GM18502 (cell line): ENCODE data around the gene RAB12.
"Not testable (repeated sequence)": the region's sequence is repeated elsewhere in the genome, so short reads cannot be mapped to it uniquely, and the experiment has no call there.

ENCODE experiments used
- ATAC-seq: cut with Tn5 transposase; IDR thresholded peaks from one replicate; pipeline ENCODE4 v1.9.1; 2021; ENCODE audit warnings: mild to moderate bottlenecking; ENCODE audit not compliant: unreplicated experiment, poor library complexity

The RAB12 gene

DNA sequence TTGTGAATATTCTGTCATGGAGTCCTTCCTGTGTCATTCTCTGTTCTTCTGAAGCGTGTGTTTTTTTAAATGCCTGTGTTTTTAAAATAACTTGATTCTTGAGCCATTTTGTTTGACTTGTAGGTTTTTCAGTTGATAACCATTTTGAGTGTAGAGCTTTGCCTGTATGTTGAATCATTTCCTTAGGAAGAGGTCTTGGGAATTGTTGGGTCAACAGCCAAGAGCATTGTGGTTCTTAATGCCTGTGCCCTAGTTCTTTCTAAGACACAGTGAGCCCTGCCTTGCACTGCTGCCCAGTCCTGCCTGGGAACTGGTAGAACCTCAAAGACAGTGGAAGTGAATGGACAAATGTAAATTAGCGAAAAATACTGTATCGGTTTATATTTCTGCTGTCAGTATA lies 25.9 kb downstream of the RAB12 start:
- no peak for ATAC-seq

DNA sequence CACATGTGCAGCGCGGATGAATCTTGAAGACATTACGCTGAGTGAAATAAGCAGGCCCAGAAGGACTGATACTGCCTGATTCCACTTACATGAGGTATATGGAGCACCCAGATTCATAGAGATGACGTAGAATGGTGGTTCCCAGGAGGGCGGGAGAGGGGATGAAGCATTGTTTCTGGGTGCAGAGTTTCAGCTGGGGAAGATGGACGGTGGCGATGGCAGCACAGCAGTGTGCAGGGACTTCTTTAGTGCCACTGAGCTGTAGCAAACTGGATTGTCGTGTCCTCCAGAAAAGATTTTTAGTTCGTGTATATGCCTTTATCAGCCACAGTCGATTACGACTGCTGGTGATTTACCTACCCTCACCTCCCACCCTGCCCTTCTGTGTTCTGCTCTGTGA lies 30.5 kb downstream of the RAB12 start:
- no peak for ATAC-seq

DNA sequence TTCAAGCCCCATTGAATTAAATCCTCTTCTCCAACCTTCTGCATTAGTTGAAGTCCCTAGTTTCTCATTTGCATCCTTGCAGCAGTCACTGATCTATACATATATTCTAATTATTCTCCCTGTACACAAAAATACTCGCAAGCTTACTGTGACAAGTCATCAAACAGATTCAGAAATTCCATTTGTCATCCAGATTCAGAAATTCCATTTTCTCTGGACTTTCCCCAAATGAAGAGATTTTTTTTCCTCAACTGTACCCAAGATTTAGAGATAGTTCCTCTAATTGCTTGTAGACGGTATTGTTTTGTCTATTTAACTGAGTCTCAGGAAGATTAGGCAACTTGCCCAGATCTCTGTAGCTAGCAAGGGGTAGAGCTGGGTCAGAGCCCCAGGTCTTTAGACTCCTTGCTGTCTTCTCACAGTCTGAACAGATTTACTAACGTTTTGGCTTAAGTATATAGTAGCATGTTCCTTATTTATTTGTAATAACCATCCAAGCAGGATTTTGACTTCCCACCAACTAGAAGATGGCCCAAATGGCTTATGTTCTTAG lies 34.2 kb downstream of the RAB12 start:
- ATAC-seq, result no peak

DNA sequence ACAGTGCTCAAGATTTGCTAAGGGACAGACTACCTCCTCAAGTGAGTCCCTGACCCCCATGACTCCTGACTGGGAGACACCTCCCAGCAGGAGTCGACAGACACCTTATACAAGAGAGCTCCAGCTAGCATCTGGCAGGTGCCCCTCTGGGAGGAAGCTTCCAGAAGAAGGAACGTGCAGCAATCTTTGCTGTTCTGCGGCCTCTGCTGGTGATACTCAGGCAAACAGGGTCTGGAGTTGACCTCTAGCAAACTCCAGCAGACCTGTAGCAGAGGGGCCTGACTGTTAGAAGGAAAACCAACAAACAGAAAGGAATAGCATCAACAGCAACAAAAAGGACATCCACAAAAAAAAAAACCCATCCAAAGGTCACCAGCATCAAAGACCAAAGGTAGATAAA lies 38.1 kb downstream of the RAB12 start:
- ATAC-seq, result not testable (repeated sequence)

DNA sequence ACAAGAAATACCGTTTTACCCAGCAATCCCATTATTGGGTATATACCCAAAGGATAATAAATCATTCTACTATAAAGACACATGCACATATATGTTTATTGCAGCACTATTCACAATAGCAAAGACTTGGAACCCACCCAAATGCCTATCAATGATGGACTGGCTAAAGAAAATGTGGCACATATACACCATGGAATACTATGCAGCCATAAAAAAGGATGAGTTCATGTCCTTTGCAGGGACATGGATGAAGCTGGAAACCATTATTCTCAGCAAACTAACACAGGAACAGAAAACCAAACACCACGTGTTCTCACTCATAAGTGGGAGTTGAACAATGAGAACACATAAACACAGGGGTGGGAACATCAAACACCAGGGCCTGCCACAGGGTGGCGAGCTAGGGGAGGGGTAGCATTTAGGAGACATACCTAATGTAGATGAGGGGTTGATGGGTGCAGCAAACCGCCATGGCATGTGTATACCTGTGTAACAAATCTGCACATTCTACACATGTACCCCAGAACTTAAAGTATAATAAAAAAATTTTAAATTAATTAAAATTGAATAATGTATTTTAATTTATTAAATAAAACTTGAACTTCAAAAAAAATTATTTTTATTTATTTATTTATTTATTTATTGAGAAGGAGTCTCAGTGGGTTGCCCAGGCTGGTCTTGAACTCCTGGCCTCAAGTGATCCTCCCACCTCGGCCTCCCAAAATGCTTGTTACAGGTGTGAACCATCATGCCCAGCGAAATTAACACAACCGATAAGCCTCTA lies 42.4 kb downstream of the RAB12 start:
- ATAC-seq, result not testable (repeated sequence)

DNA sequence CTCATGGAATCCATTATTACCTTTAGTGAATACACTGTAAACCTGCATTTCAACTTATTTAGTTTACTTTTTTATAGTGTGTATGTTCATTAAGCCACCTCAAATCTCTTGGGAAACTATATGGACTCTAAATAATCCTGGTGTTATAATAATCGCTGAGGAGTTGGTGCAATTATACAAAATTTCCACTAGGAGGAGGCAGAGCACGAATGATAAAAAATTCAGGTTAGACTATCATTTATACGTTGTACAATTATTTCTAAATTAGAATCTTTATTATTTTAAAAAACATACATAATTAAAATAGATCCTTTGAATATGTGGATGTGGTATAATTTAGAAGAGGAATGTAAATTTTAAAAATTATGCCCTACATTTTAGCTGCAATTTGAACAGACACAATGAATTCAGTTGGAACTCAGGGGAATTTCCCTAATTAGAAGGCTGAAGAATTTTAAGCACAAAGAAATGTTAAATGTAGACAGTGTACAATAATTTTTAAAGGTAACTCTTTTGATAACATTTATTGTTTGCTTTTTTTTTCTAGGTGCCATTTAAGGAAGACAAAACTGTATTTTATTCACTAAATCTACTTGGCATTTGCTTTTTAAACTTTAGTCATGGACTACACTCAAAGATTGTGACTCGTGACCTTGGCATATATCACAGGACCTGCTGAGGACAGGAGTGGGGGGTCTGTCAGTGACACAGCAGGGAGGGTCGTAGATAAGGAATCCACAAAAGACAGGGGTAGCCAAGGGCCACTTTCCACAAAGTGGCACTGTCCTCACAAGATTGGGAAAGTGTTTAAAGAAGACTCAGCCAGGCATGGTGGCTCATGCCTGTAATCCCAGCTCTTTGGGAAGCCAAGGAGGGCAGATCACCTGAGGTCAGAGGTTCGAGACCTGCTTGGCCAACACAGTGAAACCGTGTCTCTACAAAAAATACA lies 45.5 kb downstream of the RAB12 start:
- ATAC-seq, result no peak

DNA sequence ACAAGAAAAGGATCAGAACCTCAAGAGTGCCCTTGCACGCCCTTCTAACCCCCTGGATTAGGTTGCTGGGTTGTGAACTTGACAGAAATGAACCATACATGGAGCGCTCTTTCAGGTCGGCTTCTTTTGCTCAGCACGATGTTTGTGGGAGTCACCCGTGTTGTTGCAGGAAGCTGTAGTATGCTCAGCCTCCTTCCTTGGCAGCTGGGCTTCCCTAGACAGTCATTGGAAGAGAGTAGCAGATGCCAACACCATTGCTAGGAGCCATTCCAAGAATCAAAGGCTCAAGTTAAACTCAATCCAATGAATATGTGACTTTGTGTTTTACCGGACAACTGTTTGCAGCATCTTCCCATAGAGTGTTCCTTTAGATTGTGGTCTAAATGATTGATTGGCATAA lies 47.0 kb downstream of the RAB12 start:
- no peak for ATAC-seq

DNA sequence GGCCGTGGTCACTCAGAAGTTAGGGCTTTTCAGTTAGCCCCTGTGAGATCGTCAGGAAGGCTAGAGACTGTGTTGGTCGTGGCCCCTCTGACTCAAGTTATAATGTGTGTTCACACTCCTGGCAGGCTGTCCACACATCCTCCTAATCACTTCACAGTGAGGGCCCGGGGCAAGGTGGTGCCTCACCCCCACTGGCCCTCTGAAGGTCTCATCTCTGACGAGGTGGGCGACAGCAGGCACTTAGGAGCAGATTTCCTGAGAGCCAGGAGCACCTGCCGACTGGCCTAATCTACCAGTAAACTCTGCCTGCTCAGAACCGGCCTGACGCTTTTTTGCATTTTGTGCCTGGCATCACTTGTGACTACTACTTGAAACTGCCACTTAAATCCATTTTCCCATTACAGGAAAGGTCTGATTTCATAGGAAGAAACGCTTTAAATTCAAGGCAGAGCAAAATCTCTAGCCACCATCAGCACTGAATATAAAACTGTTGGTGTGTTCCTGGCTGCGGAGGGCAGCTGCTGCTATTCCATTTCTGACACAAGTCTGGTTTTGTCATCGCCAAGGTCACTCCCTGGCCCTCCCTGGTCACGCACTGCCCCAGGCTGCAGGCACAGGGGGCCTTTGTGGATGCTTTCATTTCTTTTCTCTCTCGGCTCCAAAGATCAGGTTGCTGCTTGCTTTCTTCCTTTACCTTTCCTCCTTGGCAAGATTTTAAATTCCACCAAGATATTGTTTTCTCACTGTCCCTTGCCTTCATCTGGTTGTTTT lies 48.0 kb downstream of the RAB12 start:
- no peak for ATAC-seq

DNA sequence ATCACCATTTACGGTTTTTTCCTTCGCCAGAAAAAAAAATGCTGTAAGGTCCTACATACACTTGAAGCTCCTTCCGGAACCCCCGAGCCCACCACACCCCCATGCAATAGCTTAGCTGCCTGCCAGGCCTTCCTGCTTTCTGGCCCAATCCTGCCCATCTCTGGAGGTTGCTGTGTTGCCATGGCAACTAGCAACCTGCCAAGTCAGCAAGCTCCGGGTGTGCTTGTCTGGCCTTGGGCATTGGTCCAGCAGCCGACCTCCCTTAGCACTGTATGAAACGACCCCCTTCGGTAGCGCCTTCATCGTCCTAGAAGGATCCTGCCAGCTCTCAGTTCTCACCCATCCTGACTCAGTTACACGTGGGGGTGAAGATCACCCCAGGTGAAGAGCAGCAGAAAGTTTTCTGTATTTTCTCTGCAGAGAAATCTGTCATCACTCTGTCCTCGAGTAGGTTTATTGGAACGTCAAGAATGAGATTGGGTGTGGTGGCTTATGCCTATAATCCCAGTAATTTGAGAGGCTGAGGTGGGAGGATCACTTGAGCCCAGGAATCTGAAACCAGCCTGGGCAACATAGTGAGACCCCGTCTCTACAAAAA lies 48.7 kb downstream of the RAB12 start:
- no peak for ATAC-seq

DNA sequence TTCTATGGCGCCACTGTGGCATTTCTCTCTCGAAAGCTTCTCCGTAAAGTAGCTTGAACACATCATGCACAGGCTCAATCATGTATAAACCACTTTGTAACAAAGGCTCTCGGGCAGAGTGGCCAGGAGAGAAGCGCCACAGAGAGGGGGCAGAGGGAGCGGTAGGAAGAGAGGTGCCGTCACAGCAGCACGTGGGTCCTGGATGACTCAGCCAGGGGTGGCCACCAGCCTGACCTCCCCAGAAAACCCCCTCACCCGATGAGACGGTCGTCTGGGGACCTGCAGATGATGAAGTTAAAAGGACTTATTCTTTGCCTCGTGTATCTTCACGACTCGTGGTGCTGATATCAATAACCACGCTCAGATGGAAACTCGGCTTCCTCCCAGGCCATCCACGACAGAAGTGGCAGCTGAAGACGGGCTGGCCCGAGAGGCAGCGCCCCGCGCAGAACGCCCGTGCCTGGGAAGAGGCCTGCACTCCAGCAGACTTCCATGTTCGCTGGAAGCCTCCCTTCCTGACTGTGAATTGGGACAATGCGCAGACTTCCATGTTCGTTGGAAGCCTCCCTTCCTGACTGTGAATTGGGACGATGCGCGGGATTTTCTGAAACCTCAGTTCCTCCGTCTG lies 49.7 kb downstream of the RAB12 start:
- ATAC-seq, result no peak

DNA sequence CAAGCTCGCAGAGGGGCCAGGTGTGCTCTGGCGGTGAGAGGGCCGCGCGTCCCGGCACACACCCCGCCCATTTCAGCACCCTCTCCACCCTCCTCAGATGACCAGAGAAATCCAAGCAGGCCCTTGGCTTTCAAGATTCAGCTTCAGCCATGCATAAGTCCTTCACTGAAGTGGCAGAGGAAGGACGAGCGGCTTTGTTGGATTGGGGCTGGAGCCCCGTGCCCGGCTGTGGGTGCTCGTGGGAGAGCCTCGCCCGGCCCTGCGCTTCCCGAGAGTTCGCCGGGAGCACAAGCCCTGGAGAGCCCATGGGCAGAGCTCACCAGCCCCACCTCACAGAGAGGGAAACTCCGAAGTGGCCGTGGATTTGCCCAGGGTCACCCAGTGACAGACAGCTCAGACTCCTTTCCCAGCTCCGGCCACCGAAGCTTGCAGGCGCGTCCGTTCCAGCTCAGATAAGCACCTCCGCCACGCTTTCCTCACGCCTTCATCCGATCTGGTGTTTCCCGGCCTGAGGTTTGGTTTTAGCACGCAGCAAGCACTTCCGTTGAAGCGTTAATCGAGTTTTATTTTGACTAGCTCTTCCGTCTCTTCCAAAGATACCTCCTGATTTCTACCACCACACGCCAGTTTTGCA lies 50.5 kb downstream of the RAB12 start:
- no peak for ATAC-seq

DNA sequence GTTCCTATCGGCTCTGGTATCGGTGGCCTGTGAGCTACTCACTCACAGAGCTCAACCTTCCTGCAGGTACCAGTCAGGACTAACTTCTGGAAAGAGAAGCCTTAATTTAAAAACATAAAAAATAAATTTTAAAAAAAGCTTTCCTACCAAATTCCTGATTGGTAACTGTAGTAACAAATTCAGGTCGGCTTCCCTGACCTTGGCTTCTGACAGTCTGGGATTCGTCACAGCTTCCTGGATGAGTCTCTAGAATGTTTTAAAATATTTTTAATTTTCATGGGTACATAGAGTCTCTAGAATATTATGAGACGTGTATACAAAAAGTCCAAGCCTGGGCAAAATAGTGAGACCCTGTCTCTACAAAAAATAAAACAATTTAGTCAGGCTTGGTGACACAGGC lies 51.1 kb downstream of the RAB12 start:
- ATAC-seq, result no peak

DNA sequence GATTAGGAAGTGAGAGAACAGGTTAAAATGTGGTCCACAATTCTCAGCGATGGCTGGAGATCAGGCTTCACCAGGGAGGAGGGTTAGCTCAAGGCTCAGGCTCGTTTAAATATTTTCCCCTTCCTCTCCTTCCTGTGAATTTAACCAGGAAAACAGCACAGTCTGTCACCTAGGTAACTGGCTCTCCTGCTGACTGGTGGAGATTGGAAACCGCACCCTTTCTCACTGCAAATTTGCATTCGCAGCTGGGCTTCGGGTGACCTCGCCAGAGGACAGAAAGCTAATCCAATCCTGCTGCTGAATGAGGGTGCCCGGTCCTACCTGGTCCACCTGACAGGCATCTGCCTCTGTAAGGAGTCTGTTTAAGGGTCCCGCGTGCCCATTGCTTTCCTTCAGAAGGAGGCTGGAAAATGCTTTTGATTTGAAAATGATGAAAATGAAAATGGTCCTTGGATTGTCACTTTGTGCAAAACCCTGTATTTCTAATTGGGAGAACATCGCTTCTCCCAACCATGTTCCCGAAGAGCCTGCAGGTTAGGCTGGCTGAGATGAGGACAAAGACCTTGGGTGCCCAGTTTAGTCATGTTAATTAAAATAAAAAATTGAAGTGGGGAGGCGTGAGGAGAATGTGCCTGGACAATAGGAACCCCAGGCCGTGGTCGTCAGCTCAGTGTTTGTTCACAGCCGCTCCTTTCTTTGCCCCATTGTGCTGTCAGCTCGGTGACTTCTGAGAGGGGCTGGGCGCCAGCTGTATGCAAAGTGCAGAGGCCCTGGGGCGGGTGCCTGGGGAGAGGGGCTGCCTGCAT lies 52.7 kb downstream of the RAB12 start:
- no peak for ATAC-seq

DNA sequence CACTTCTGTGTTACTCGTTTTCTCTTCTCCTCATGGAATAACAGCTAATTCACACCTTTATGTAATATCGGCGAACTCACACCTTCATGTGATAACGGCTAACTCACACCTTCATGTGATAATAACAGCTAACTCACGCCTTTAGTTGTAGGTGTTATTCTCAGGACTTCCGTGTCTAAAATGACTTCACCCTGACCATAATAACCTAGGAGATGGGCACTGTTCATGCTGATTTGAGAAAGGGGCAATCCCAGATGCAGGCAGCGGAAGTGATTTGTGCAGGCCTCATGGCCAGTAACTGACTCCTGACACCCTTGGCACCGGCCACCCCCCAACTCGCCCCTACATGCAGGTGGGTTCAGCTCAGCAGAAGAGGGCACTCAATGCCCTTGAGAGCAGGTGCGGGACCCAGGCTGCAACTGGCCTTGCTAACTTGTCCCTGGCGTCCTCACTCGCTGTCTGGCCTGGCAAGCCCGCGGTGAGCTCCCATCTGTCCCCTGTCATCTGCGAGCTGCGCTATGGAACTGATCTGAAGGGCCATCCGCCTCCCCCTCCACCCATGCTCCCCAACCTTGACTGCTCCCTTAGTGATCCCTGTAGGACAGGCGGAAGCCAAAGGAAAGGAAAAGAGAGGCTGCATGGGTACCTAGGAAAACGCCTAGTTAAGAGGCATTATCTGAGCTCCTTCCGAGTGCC lies 53.5 kb downstream of the RAB12 start:
- ATAC-seq, result no peak

DNA sequence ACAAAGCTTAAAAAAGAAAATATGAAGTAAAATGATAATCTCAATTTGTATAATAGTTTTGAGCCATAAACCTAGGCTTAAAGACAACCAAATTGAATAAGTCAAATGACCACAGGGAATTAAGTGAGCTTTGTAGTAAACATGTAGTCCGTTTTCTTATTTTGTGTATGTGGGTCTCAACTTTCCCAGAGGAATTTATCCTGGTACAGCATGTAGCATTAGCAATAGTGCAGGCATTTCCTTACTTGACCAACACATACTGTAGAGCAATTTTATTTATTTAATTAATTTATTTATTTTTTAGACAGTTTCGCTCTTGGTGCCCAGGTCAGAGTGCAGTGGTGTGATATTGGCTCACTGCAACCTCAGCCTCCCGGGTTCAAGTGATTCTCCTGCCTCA lies 58.6 kb downstream of the RAB12 start:
- no peak for ATAC-seq

DNA sequence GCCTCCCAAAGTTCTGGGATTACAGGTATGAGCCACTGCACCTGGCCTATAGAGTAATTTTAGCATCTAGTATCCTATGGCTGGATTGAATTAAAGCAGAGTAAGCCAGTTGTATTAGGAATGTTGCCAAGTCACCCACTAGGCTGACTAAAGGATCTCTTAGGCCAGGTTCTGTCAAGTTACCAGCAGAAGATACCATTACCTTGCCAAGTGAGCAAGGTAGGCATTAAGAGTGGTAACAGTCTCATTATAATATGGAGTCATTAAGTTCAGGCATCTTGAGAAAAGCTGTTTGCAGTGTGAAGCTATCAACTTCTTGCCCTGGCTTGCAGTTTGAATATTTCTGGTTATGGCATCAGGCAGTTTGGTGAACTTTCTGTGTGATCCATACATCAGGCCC lies 59.1 kb downstream of the RAB12 start:
- ATAC-seq, result no peak

DNA sequence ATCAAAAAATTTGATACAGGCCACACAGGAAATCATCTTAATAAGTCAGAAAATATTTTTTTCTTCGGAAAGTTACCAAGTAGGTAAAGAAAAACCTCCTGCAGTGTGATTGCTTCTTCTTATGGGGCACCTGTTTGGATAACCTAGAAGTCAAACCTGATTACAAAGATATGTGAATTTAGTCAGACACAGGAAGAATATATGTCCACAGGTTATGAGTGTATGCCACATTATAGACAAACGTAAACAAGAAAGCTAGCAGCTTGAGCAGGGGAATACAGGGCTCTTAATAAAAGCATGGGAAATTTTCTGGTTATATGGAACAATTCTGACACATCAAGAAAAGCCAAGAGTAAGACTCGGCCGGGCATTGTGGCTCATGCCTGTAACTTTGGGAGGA lies 60.3 kb downstream of the RAB12 start:
- ATAC-seq, result no peak
